Right ventricle myocardium superior (tissue), 1 donor: ENCODE measurements around the gene PROB1. TPM values are rescaled to one million over a fixed set of nuclear protein-coding genes. Genes with fewer than 3 reads are reported as not detected.
"Not testable (repeated sequence)": the region's sequence is repeated elsewhere in the genome, so short reads cannot be mapped to it uniquely, and the experiment has no call there.

Source experiments
- ATAC-seq: fragments of 200-7000 bp; cut with Tn5 transposase; one replicate; pipeline ENCODE4 v1.9.1; 2020; ENCODE audit warnings: mild to moderate bottlenecking; ENCODE audit not compliant: poor library complexity
- DNase-seq: peaks from one replicate; pipeline ENCODE4 v3.0.0-alpha.2; 2020
- intact Hi-C: fragments of 100-400 bp; cut with DNase I; formaldehyde crosslinking; loops from one replicate; pipeline ENCODE4 v1.11.2; 2022
- total RNA-seq: library from RNA; stranded (reverse); fragmentation: NEBNext Ultra II Directional; extraction: Animal tissue kit (Norgen Biotek cat#: 25700); gene quantifications from one replicate; pipeline ENCODE4 v1.2.1, GENCODE V29; 2021
- donor health status: DM: no; HTN: yes; CAD: no; lungs with severe emphysema.

Gene PROB1
- total RNA-seq, 1 donor from 2014 or later, result 50.3 TPM

GRCh38 chr5:139399501-139400121, 4.7 kb upstream of the PROB1 start:
- ATAC-seq (no peak), DNase-seq (no peak)
- intact Hi-C loops, result no loop called here

GRCh38 chr5:139397921-139398320, 3.0 kb upstream of the PROB1 start:
- ATAC-seq, result no peak
- intact Hi-C loops, result no loop called here
- DNase-seq, result no peak

- ATAC-seq (no peak), DNase-seq (no peak)
- intact Hi-C loops, result no loop called here
These were observed 1.8 kb upstream of the PROB1 start for GRCh38 chr5:139396691-139397090.

GRCh38 chr5:139395844-139396640, 1.1 kb upstream of the PROB1 start:
- intact Hi-C loops, result no loop called here
- DNase-seq (no peak), ATAC-seq (peak; percentile 19)

- ATAC-seq, result peak; percentile 54
- peak; percentile 65 for DNase-seq
- intact Hi-C loops, result no loop called here
These were observed 716 bp downstream of the PROB1 start for GRCh38 chr5:139394123-139394653.

- ATAC-seq (no peak), DNase-seq (no peak)
- intact Hi-C loops, result no loop called here
These were observed 1.3 kb downstream of the PROB1 start for GRCh38 chr5:139393497-139394122.

- intact Hi-C loops, result no loop called here
- peak; percentile 79 for DNase-seq
- ATAC-seq, result peak; percentile 20
These were observed 2.0 kb downstream of the PROB1 start for GRCh38 chr5:139392678-139393496.

- no peak for DNase-seq
- intact Hi-C loops, result no loop called here
- no peak for ATAC-seq
These were observed 2.6 kb downstream of the PROB1 start for GRCh38 chr5:139392324-139392677.

GRCh38 chr5:139391570-139392323, 3.2 kb downstream of the PROB1 start:
- DNase-seq (no peak), ATAC-seq (no peak)
- intact Hi-C loops, result no loop called here

GRCh38 chr5:139390639-139391569, 4.0 kb downstream of the PROB1 start:
- intact Hi-C loops, result no loop called here
- ATAC-seq, result no peak
- DNase-seq, result no peak

GRCh38 chr5:139389701-139390638, 4.9 kb downstream of the PROB1 start, which contains the start of gene MZB1:
Gene MZB1, minus strand, starts transcription at chr5:139389913. Its CDS starts 57 bp downstream, at chr5:139389856.
- intact Hi-C loops, result no loop called here
- no peak for DNase-seq
- no peak for ATAC-seq

GRCh38 chr5:139388198-139388821, 6.6 kb downstream of the PROB1 start:
- ATAC-seq, result peak; percentile 23
- intact Hi-C loops, result no loop called here
- no peak for DNase-seq

- intact Hi-C loops, result no loop called here
- ATAC-seq (no peak), DNase-seq (no peak)
These were observed 7.2 kb downstream of the PROB1 start for GRCh38 chr5:139387611-139388197.

- ATAC-seq, intact Hi-C loops, DNase-seq: not testable (repeated sequence)
These were observed 7.9 kb downstream of the PROB1 start for GRCh38 chr5:139386956-139387355.

- ATAC-seq (no peak), DNase-seq (no peak)
- intact Hi-C loops, result no loop called here
These were observed 8.9 kb downstream of the PROB1 start for GRCh38 chr5:139386050-139386438.
